NCI-H1417 treated with DMSO at 0.1 percent for 48 hours (cell line): Measurements from ENCODE around the gene DOK1.

Source experiments
- DNase-seq: peaks from one replicate; lab custom pipeline; 2025; lab: John Stamatoyannopoulos, UW

The DOK1 gene

DNA sequence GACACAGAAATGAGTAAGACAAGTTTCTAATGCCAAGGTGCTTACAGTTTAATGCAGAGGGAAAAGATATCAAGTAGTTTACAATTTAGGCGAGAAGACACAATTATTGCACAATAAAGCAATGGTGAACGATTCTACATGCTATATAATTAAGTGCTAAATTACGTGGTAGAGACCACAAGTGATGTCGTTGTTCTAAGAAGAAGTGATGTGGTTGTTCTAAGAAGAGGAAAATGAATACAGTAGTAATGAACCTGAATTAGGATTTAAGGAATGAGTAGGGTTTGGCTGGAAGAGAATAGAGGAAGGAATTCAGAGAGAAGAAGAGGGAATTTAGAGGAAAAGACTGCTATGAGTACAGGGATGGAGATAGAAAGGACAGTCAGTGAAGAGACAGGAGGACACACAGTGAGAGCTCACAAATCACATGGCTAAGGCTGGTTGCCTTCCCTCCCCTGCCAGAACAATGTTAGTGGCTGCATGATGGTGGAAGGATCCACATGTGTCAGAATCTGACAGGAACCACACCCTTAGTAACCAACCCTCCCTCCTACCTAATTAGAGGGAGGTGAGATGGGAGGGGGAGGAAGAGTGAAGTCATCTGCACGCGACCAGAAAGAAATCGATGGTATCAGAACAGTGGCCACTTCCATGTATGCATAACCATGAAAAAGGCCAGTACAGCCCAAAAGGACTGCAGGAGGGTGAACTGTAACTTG, 48.9 kb downstream of the DOK1 start:
- DNase-seq, result no peak

GRCh38 chr2:74606927-74607326, 52.4 kb downstream of the DOK1 start:
- DNase-seq, result no peak
